SK-N-SH (cell line): ENCODE results near the gene SDK1. TPM values are rescaled to one million over a fixed set of nuclear protein-coding genes. Genes with fewer than 3 reads are reported as not detected.

ENCODE experiments used
- CTCF ChIA-PET: fragments of 300-600, 350-600 bp; formaldehyde crosslinking; extraction: SDS; loops from one replicate; lab custom pipeline; 2021; lab: Yijun Ruan, JAX
- POLR2A ChIA-PET: fragments of 350-600 bp; sonication (Branson Sonifier 250); formaldehyde crosslinking; extraction: SDS; loops from one replicate; lab custom pipeline; 2020; ENCODE audit warnings: antibody characterized with exemption, inconsistent platforms; lab: Yijun Ruan, JAX
- DNase-seq: peaks from one replicate; pipeline ENCODE4 v3.0.0; 2012
- H2AFZ ChIP-seq: fragments of 200-600 bp; sonication (generic); 2 replicates; pipeline ENCODE4 v1.8.1; 2016; ENCODE audit warnings: antibody characterized with exemption, mild to moderate bottlenecking, low read depth
- H3F3A ChIP-seq: fragments of 200-600 bp; sonication (generic); replicated peaks from 2 replicates; pipeline ENCODE3; 2016; ENCODE audit warnings: antibody characterized with exemption, mild to moderate bottlenecking; ENCODE audit not compliant: insufficient read depth
- H3K27ac ChIP-seq, 2 experiments: fragments of 200-500 bp in 1 of 2; fragments of 200-600 bp in 1 of 2; sonication (Bioruptor generic) in 1 of 2; sonication (generic), shearing (Covaris generic) in 1 of 2; 2 replicates each; pipeline versions ENCODE4 v1.5.1 to v1.6.1; 2014 to 2016; ENCODE audit warnings: low read depth in 2 of 2, inconsistent platforms in 1 of 2, low read length in 1 of 2, mild to moderate bottlenecking in 1 of 2, mixed read lengths in 1 of 2
- H3K27me3 ChIP-seq: fragments of 200-600 bp; sonication (generic), shearing (Covaris generic); 2 replicates; pipeline ENCODE4 v1.6.1; 2016; ENCODE audit warnings: mixed run types; ENCODE audit not compliant: insufficient read depth
- H3K36me3 ChIP-seq, 2 experiments: fragments of 200-500 bp in 1 of 2; fragments of 200-600 bp in 1 of 2; sonication (Bioruptor generic) in 1 of 2; sonication (generic) in 1 of 2; replicated peaks in 1 of 2; 2 replicates each; pipeline versions ENCODE3 to v1.5.1; 2014 to 2016; ENCODE audit warnings: low read length in 1 of 2, mild to moderate bottlenecking in 1 of 2; ENCODE audit not compliant: insufficient read depth in 2 of 2, control insufficient read depth in 1 of 2
- H3K4me1 ChIP-seq, 2 experiments: fragments of 200-500 bp in 1 of 2; fragments of 200-600 bp in 1 of 2; sonication (Bioruptor generic) in 1 of 2; sonication (generic), shearing (Covaris generic) in 1 of 2; 2 replicates each; pipeline versions ENCODE4 v1.5.1 to v1.6.1; 2014 to 2016; ENCODE audit warnings: low read depth in 1 of 2, low read length in 1 of 2, mixed run types in 1 of 2; ENCODE audit not compliant: insufficient read depth in 2 of 2, control insufficient read depth in 1 of 2
- H3K4me2 ChIP-seq: fragments of 200-600 bp; sonication (generic), shearing (Covaris generic); 2 replicates; pipeline ENCODE4 v1.6.1; 2017; ENCODE audit warnings: mixed run types
- H3K4me3 ChIP-seq, 2 experiments: fragments of 200-500 bp in 1 of 2; fragments of 200-600 bp in 1 of 2; sonication (Bioruptor generic) in 1 of 2; sonication (generic), shearing (Covaris generic) in 1 of 2; 2 replicates each; pipeline versions ENCODE4 v1.5.1 to v1.8.1; 2014 to 2016; ENCODE audit warnings: low read depth in 2 of 2, inconsistent platforms in 1 of 2, low read length in 1 of 2, mild to moderate bottlenecking in 1 of 2, mixed read lengths in 1 of 2, moderate library complexity in 1 of 2
- H3K79me2 ChIP-seq: fragments of 200-600 bp; sonication (generic); 2 replicates; pipeline ENCODE4 v1.8.1; 2017; ENCODE audit warnings: mild to moderate bottlenecking; ENCODE audit not compliant: insufficient read depth
- H3K9ac ChIP-seq: fragments of 200-600 bp; sonication (generic); 2 replicates; pipeline ENCODE4 v1.6.1; 2017; ENCODE audit warnings: mixed run types
- H3K9me2 ChIP-seq: fragments of 200-600 bp; sonication (generic); 2 replicates; pipeline ENCODE4 v1.6.1; 2017; ENCODE audit warnings: mixed run types
- H3K9me3 ChIP-seq: fragments of 200-600 bp; sonication (generic); 2 replicates; pipeline ENCODE4 v1.6.1; 2017; ENCODE audit warnings: mixed run types, mild to moderate bottlenecking, moderate library complexity
- H4K20me1 ChIP-seq: fragments of 200-600 bp; sonication (generic); 2 replicates; pipeline ENCODE4 v1.6.1; 2017; ENCODE audit warnings: mild to moderate bottlenecking, mixed run types; ENCODE audit not compliant: insufficient read depth
- CHD2 ChIP-seq: fragments of 150-350 bp; IDR thresholded peaks from 2 replicates; pipeline ENCODE4 v1.6.1; 2018; ENCODE audit warnings: low read length; ENCODE audit not compliant: partially characterized antibody
- ELF1 ChIP-seq: IDR thresholded peaks from 2 replicates; pipeline ENCODE4 v1.4.0; 2012
- EP300 ChIP-seq, 2 experiments: IDR thresholded peaks; 2 replicates each; pipeline versions ENCODE4 v1.4.0 to v1.6.1; 2012; ENCODE audit warnings: borderline replicate concordance in 1 of 2, low read depth in 1 of 2, low read length in 1 of 2
- EZH2phosphoT487 ChIP-seq: fragments of 200-600 bp; sonication (generic); IDR thresholded peaks from 2 replicates; pipeline ENCODE4 v1.6.1; 2017; ENCODE audit warnings: low read depth, mixed run types, mild to moderate bottlenecking, antibody characterized with exemption, moderate library complexity, borderline replicate concordance
- FOSL2 ChIP-seq: IDR thresholded peaks from 2 replicates; pipeline ENCODE4 v1.4.0; 2012; ENCODE audit warnings: low read depth, mild to moderate bottlenecking, moderate library complexity, borderline replicate concordance
- FOXM1 ChIP-seq: IDR thresholded peaks from 2 replicates; pipeline ENCODE4 v1.4.0; 2012; ENCODE audit warnings: low read depth, mild to moderate bottlenecking
- MXI1 ChIP-seq: IDR thresholded peaks from 2 replicates; pipeline ENCODE4 v1.6.1; 2012; ENCODE audit warnings: mild to moderate bottlenecking, low read depth, low read length, improper control_type of control experiment
- RAD21 ChIP-seq: IDR thresholded peaks from 2 replicates; pipeline ENCODE4 v1.6.1; 2012; ENCODE audit warnings: mild to moderate bottlenecking, low read length
- RXRA ChIP-seq: IDR thresholded peaks from 2 replicates; pipeline ENCODE4 v1.4.0; 2012; ENCODE audit warnings: low read depth, mild to moderate bottlenecking, borderline replicate concordance
- SIN3A ChIP-seq: IDR thresholded peaks from 2 replicates; pipeline ENCODE4 v1.6.1; 2012; ENCODE audit warnings: low read depth, mild to moderate bottlenecking, low read length, moderate library complexity, borderline replicate concordance
- TEAD4 ChIP-seq: IDR thresholded peaks from 2 replicates; pipeline ENCODE4 v1.4.0; 2012; ENCODE audit warnings: mild to moderate bottlenecking, borderline replicate concordance; ENCODE audit not compliant: insufficient read depth
- YY1 ChIP-seq: IDR thresholded peaks from 2 replicates; pipeline ENCODE4 v1.4.0; 2012; ENCODE audit warnings: low read depth, mild to moderate bottlenecking
- WGBS: methylation state at CpG from one replicate; pipeline ENCODE4 v1.1.6; 2017; ENCODE audit warnings: low lambda C conversion rate; 5-methylcytosine and 5-hydroxymethylcytosine counted together
- polyA plus RNA-seq, 3 experiments: library from polyadenylated mRNA; depleted of rRNA; stranded (reverse); fragments of >200 nt; gene quantifications; 2 replicates each; pipeline ENCODE4 v1.2.3, GENCODE V29; 2012
- TF ChIP-seq, protein P1 (sequence below): IDR thresholded peaks from 2 replicates; pipeline ENCODE4 v1.4.0; 2012; ENCODE audit warnings: low read depth
- TF ChIP-seq, protein P2 (sequence below): fragments of 150-350 bp; IDR thresholded peaks from 2 replicates; pipeline ENCODE4 v1.6.1; 2017; ENCODE audit warnings: antibody characterized with exemption, low read length, low read depth, borderline replicate concordance
- TF ChIP-seq, protein P3 (sequence below): IDR thresholded peaks from 2 replicates; pipeline ENCODE4 v1.4.0; 2012; ENCODE audit warnings: low read depth, borderline replicate concordance

Gene SDK1
- polyA plus RNA-seq, 1 of the 3 experiments (the other 2 are of a cell fraction) = 1.2 TPM

DNA sequence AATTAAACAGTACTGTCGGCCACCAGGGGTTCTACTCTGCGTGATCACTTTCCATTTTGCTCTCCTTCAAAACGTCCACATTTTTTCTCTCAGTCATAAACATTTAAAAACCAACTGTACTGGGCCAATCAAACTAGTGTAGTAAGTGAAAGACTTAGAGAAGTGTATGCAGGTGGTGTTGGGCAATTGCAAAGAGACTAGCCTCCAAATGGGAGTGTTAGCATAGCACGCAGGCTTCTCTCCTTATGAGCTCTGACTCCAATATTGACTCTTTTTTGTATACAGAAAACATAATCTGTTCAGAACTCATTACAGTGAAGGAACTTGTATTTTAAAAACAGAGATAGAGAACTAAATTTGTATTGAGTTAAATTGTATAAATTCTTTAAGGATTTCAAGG, 150.6 kb downstream of the SDK1 start (continued):
- TF ChIP-seq EP300 (IDR thresholded peaks at IDR 0.05; ENCODE audit: borderline replicate concordance in 1 of 2, low read depth in 1 of 2, low read length in 1 of 2) = no peak

- Histone ChIP-seq H3K4me3 (no peak overlapping the region), H3K79me2 (no peaks in the 10 kb centered on the region; the same call in 1 of the 2 replicates), H3K9me2 (no peaks in the 10 kb centered on the region), H4K20me1 (no peaks in the 10 kb centered on the region), H3K9ac (no peak overlapping the region), H3K27ac (no peak overlapping the region), H3F3A (no peaks in the 10 kb centered on the region), H3K27me3 (no peaks in the 10 kb centered on the region), H3K4me2 (no peak overlapping the region), H3K9me3 (no peaks in the 10 kb centered on the region), H2AFZ (no peak overlapping the region), H3K4me1 (no peaks in the 10 kb centered on the region), H3K36me3 (no peaks in the 10 kb centered on the region)
- WGBS = 76% methylated on average over 3 of the region's 3 CpGs
- no peak for TF ChIP-seq SIN3A
- TF ChIP-seq, protein P1, sequence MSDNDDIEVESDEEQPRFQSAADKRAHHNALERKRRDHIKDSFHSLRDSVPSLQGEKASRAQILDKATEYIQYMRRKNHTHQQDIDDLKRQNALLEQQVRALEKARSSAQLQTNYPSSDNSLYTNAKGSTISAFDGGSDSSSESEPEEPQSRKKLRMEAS = no peak
- no peak for TF ChIP-seq CHD2
- no peak for TF ChIP-seq FOSL2
- TF ChIP-seq YY1 = no peak
- no peak for TF ChIP-seq TEAD4
- TF ChIP-seq RAD21 = no peak
- TF ChIP-seq MXI1 = no peak
- TF ChIP-seq, protein P2, sequence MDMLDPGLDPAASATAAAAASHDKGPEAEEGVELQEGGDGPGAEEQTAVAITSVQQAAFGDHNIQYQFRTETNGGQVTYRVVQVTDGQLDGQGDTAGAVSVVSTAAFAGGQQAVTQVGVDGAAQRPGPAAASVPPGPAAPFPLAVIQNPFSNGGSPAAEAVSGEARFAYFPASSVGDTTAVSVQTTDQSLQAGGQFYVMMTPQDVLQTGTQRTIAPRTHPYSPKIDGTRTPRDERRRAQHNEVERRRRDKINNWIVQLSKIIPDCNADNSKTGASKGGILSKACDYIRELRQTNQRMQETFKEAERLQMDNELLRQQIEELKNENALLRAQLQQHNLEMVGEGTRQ = no peak
- TF ChIP-seq FOXM1 = no peak
- no peak for TF ChIP-seq ELF1
- TF ChIP-seq EZH2phosphoT487 = no peak
- TF ChIP-seq RXRA = no peak
- TF ChIP-seq, protein P3, sequence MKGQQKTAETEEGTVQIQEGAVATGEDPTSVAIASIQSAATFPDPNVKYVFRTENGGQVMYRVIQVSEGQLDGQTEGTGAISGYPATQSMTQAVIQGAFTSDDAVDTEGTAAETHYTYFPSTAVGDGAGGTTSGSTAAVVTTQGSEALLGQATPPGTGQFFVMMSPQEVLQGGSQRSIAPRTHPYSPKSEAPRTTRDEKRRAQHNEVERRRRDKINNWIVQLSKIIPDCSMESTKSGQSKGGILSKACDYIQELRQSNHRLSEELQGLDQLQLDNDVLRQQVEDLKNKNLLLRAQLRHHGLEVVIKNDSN = no peak
- ChIA-PET CTCF (interaction anchor here (1.0 kb wide), 1 partner anchor 10 kb away, joined by 3 read pairs; no protein-coding TSS in a partner anchor), POLR2A (no interaction called here)
- no peak for DNase-seq
Measured at GRCh38 chr7:3453398-3453797, 152.3 kb downstream of the SDK1 start.
